ENCODE data around the gene PARD3B. TPM values are rescaled to one million over a fixed set of nuclear protein-coding genes. Genes with fewer than 3 reads are reported as not detected.

The PARD3B gene
- total RNA-seq, 4 donors from 2014 or later, result 32.6 to 65.7 (median 38.6) TPM

DNA sequence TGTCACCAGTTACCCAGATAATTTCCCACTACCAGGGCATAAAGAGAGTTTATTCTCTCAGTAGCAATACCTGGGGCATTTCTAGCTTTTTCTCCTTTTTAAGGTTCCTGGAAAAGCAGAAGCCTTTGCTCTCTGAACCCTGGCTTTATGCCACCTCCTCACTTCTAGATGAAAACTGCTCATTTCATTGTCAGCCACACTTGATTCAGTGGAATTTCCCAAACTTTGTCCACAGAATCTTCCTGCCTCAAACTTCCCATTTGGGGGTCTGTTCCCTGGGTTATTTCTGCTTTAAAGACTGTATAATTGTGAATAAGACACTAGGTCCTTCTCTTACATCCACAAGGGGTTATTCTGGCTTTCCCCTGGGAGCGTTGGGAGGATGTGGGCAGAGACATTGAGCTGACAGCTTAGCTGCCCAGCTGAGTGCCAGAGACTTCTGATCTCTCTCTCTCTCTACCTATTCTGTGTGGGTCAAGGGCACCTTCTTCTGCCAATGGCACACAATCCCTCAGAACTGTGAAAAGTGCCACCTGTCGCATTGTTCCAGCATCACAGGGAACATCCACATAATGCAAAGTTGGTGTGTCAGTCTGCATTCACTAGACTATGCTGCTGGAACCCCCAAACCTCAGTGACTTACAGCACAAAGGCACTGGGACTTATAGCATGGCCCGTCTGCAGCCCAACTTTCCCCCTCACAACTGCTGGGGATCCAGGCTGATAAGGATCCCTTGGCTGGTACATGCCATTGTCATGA is 1117.1 kb downstream of the PARD3B start:
- H3K4me1 ChIP-seq, result peaks cover 0 to 8% (median 0%) of the 10 kb centered on the region in 4 donors
- H3K9me3 ChIP-seq, result no peaks in the 10 kb centered on the region
- H3K27ac ChIP-seq, result no peak overlapping the region
- no peaks in the 10 kb centered on the region for H3K36me3 ChIP-seq
- in situ Hi-C loops (cut with MboI; ENCODE audit: low pct_ligation_motif_present in 1 of 4, low pct_unique_long_range_greater_than_20kb in 1 of 4, low sequenced_read_pairs in 3 of 4), result loop anchor here in 3 of 4 donors (25.0 kb wide), 3 partner anchors 800 to 1325 kb away; no protein-coding TSS in a partner anchor
- H3K4me3 ChIP-seq, result no peak overlapping the region
- no peak for DNase-seq
- intact Hi-C loops (cut with DNase I; ENCODE audit: low total_unique reads), result no loop called here
- no peaks in the 10 kb centered on the region for H3K27me3 ChIP-seq
- TF ChIP-seq EP300 (IDR thresholded peaks at IDR 0.05; ENCODE audit: low read depth), result no peak
- TF ChIP-seq POLR2AphosphoS5 (IDR thresholded peaks at IDR 0.05), result no peak
- TF ChIP-seq CTCF (IDR thresholded peaks at IDR 0.05), result no peak
- no peak for TF ChIP-seq POLR2A (IDR thresholded peaks at IDR 0.05)
- 84% methylated on average over 3 of the region's 3 CpGs; no CpG with 5 or more reads in 1 of the 2 donors for WGBS, 2 donors (ENCODE audit: low coverage in 1 of 2)

DNA sequence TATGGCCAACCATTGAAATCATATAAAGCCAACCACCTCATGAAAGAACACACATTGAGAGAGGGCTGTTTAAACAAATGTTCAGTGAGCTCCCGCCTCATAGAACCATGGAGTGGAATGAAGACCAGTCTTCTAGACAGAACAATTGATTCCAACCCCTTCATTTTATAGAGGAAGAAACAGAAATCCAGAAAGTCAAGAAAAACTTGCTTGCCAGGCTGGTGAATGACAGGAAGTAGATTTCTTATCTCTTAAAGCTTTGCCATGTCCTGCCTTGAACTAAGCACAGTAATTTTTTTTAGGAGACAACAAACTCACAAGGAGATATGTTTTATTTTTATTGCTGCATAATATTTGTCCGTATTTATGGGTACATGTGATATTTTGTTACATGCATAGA is 1120.5 kb downstream of the PARD3B start:
- in situ Hi-C loops (cut with MboI; ENCODE audit: low pct_ligation_motif_present in 1 of 4, low pct_unique_long_range_greater_than_20kb in 1 of 4, low sequenced_read_pairs in 3 of 4) (loop anchor here in 3 of 4 donors (25.0 kb wide), 3 partner anchors 803 to 1328 kb away; no protein-coding TSS in a partner anchor), intact Hi-C loops (cut with DNase I; ENCODE audit: low total_unique reads) (no loop called here)
- no peaks in the 10 kb centered on the region for H3K4me1 ChIP-seq
- TF ChIP-seq POLR2A (IDR thresholded peaks at IDR 0.05), result no peak
- TF ChIP-seq CTCF (IDR thresholded peaks at IDR 0.05), result no peak
- no peak for TF ChIP-seq POLR2AphosphoS5 (IDR thresholded peaks at IDR 0.05)
- no peak for TF ChIP-seq EP300 (IDR thresholded peaks at IDR 0.05; ENCODE audit: low read depth)
- WGBS, 2 donors (ENCODE audit: low coverage in 1 of 2), result 53 to 63% methylated on average over 2 of the region's 2 CpGs
- DNase-seq, result no peak
- no peaks in the 10 kb centered on the region for H3K9me3 ChIP-seq
- no peak overlapping the region for H3K27ac ChIP-seq
- H3K4me3 ChIP-seq, result no peak overlapping the region
- no peaks in the 10 kb centered on the region for H3K27me3 ChIP-seq
- no peaks in the 10 kb centered on the region for H3K36me3 ChIP-seq

Small RNAs within 50 kb of the gene (small RNA-seq; reads per million reads assigned to genes)
- gene AC008171.1, result 0 reads per million in 4 donors

Data from transverse colon (tissue), 4 donors.